ENCODE data around the gene ATP6V1F.

ATP6V1F gene

GRCh38 chr7:128831178-128831993 lies 31.3 kb upstream of the ATP6V1F start:
- TF ChIP-seq, protein P1, sequence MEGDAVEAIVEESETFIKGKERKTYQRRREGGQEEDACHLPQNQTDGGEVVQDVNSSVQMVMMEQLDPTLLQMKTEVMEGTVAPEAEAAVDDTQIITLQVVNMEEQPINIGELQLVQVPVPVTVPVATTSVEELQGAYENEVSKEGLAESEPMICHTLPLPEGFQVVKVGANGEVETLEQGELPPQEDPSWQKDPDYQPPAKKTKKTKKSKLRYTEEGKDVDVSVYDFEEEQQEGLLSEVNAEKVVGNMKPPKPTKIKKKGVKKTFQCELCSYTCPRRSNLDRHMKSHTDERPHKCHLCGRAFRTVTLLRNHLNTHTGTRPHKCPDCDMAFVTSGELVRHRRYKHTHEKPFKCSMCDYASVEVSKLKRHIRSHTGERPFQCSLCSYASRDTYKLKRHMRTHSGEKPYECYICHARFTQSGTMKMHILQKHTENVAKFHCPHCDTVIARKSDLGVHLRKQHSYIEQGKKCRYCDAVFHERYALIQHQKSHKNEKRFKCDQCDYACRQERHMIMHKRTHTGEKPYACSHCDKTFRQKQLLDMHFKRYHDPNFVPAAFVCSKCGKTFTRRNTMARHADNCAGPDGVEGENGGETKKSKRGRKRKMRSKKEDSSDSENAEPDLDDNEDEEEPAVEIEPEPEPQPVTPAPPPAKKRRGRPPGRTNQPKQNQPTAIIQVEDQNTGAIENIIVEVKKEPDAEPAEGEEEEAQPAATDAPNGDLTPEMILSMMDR (IDR thresholded peaks at IDR 0.05; ENCODE audit: extremely low read depth, insufficient read depth, missing control alignments): no peak
- DNase-seq (ENCODE audit: low spot score): peak; percentile 67
- in situ Hi-C loops (cut with MboI; ENCODE audit: low pct_unique_long_range_greater_than_20kb, low sequenced_read_pairs, unreplicated experiment): no loop called here

- TF ChIP-seq, protein P1 (IDR thresholded peaks at IDR 0.05; ENCODE audit: extremely low read depth, insufficient read depth, missing control alignments): no peak
- in situ Hi-C loops (cut with MboI; ENCODE audit: low pct_unique_long_range_greater_than_20kb, low sequenced_read_pairs, unreplicated experiment): no loop called here
- DNase-seq (ENCODE audit: low spot score): no peak
Measured at GRCh38 chr7:128831994-128832879, 30.4 kb upstream of the ATP6V1F start.

GRCh38 chr7:128832880-128833147 lies 29.8 kb upstream of the ATP6V1F start:
- no peak for DNase-seq (ENCODE audit: low spot score)
- TF ChIP-seq, protein P1 (IDR thresholded peaks at IDR 0.05; ENCODE audit: extremely low read depth, insufficient read depth, missing control alignments): no peak
- in situ Hi-C loops (cut with MboI; ENCODE audit: low pct_unique_long_range_greater_than_20kb, low sequenced_read_pairs, unreplicated experiment): no loop called here

DNA sequence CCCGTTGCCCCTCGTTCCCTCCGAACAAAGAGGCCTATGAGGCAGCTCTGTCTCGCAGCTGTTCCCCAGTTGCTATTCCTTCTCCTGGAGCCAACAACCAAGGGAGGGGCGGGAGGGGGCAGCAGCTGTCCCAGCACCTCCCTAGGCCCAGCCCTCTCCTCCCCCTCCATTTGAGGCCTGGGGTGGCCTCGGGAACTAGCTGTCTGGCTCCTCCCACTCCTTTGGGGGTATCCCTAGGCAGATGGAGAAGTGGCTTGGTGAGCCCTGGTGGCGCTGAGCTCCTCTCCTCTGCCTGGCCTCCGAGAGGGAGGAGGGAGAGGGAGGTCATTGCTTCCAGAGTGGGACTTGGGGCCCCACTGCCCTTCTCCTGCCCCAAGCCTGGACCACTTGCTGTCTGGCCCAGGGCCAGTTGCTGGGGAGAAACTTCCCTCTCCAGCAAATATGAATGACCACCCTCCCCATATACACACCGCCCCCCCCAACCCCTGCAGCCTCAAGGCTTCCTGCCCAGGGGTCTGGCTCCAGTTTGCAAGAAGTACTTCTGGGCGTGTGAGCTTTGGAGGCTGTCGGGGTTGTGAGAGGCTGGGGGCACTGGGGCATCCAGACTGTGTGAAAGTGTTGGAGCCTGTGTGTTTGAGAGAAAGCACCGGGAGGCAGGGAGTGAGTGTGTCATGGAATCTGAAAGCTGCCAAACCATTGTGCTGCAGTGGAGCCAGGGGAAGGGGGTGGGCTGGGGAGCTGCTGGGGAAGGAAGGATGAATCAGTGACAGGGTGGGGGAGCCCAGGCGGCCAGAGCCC lies 29.3 kb upstream of the ATP6V1F start:
- in situ Hi-C loops (cut with MboI; ENCODE audit: low pct_unique_long_range_greater_than_20kb, low sequenced_read_pairs, unreplicated experiment): no loop called here
- no peak for DNase-seq (ENCODE audit: low spot score)
- TF ChIP-seq, protein P1 (IDR thresholded peaks at IDR 0.05; ENCODE audit: extremely low read depth, insufficient read depth, missing control alignments): no peak

GRCh38 chr7:128833946-128834325 lies 28.7 kb upstream of the ATP6V1F start:
- TF ChIP-seq, protein P1 (IDR thresholded peaks at IDR 0.05; ENCODE audit: extremely low read depth, insufficient read depth, missing control alignments): no peak
- in situ Hi-C loops (cut with MboI; ENCODE audit: low pct_unique_long_range_greater_than_20kb, low sequenced_read_pairs, unreplicated experiment): no loop called here
- no peak for DNase-seq (ENCODE audit: low spot score)

GRCh38 chr7:128835231-128835751 lies 27.4 kb upstream of the ATP6V1F start:
- in situ Hi-C loops (cut with MboI; ENCODE audit: low pct_unique_long_range_greater_than_20kb, low sequenced_read_pairs, unreplicated experiment): no loop called here
- TF ChIP-seq, protein P1 (IDR thresholded peaks at IDR 0.05; ENCODE audit: extremely low read depth, insufficient read depth, missing control alignments): no peak
- no peak for DNase-seq (ENCODE audit: low spot score)
